ENCODE data around the gene BORCS5. TPM values are rescaled to one million over a fixed set of nuclear protein-coding genes. Genes with fewer than 3 reads are reported as not detected.
"Not testable (repeated sequence)": the region's sequence is repeated elsewhere in the genome, so short reads cannot be mapped to it uniquely, and the experiment has no call there.

Gene BORCS5
- total RNA-seq, result 8.7 TPM
- long read RNA-seq, full-length matches to known transcripts, result 5 of 7 reads
- long read RNA-seq, partial matches to known transcripts, result 0 of 7 reads
- long read RNA-seq, other reads (novel, unspliced or antisense), result 2 of 7 reads

- intact Hi-C loops (cut with micrococcal nuclease), result no loop called here
- peak; percentile 33 for TF ChIP-seq CTCF (IDR thresholded peaks at IDR 0.05; ENCODE audit: borderline replicate concordance)
These were observed at the start of gene BORCS5 for GRCh38 chr12:12356896-12357718. Gene BORCS5, plus strand, starts transcription at chr12:12357078. Its CDS starts 374 bp downstream, at chr12:12357452.

GRCh38 chr12:12310695-12311094, 46.2 kb upstream of the BORCS5 start:
- intact Hi-C loops (cut with micrococcal nuclease); H3K27me3 ChIP-seq (ENCODE audit: low read depth); H3K4me1 ChIP-seq; H3K4me3 ChIP-seq; DNase-seq; H3K9me3 ChIP-seq (replicated peaks); H3K27ac ChIP-seq (replicated peaks); H3K36me3 ChIP-seq: not testable (repeated sequence)

More at GRCh38 chr12:12356896-12357718, at the start of gene BORCS5:
- peak within 1 kb of the TSS; percentile 95 for H3K27ac ChIP-seq (replicated peaks)
- H3K27me3 ChIP-seq (ENCODE audit: low read depth), result no peaks in the 10 kb centered on the region
- peaks cover 5% of the 10 kb centered on the region for H3K36me3 ChIP-seq
- H3K9me3 ChIP-seq (replicated peaks), result no peaks in the 10 kb centered on the region
- H3K4me3 ChIP-seq, result peak within 1 kb of the TSS; percentile 90
- H3K4me1 ChIP-seq, result peaks cover 17% of the 10 kb centered on the region
- peak; percentile 98 for DNase-seq

GRCh38 chr12:12315838-12316237, 41.0 kb upstream of the BORCS5 start:
- Histone ChIP-seq H3K9me3 (replicated peaks) (no peaks in the 10 kb centered on the region), H3K27me3 (ENCODE audit: low read depth) (no peaks in the 10 kb centered on the region), H3K27ac (replicated peaks) (no peak overlapping the region), H3K4me3 (no peak overlapping the region), H3K36me3 (no peaks in the 10 kb centered on the region), H3K4me1 (peaks cover 4% of the 10 kb centered on the region)
- TF ChIP-seq CTCF (IDR thresholded peaks at IDR 0.05; ENCODE audit: borderline replicate concordance), result no peak
- intact Hi-C loops (cut with micrococcal nuclease), result no loop called here
- no peak for DNase-seq

GRCh38 chr12:12319451-12320183, 37.3 kb upstream of the BORCS5 start:
- Histone ChIP-seq H3K9me3 (replicated peaks) (no peaks in the 10 kb centered on the region), H3K36me3 (no peaks in the 10 kb centered on the region), H3K4me1 (peaks cover 6% of the 10 kb centered on the region), H3K27me3 (ENCODE audit: low read depth) (no peaks in the 10 kb centered on the region), H3K27ac (replicated peaks) (peak overlapping the region; percentile 57), H3K4me3 (peak overlapping the region; percentile 17)
- intact Hi-C loops (cut with micrococcal nuclease), result loop anchor here (10.0 kb wide), 1 partner anchor 745 kb away; no protein-coding TSS in a partner anchor
- TF ChIP-seq CTCF (IDR thresholded peaks at IDR 0.05; ENCODE audit: borderline replicate concordance), result no peak
- no peak for DNase-seq

- DNase-seq, result no peak
- H3K27ac ChIP-seq (replicated peaks), result no peak overlapping the region
- peaks cover 17% of the 10 kb centered on the region for H3K4me1 ChIP-seq
- H3K27me3 ChIP-seq (ENCODE audit: low read depth), result no peaks in the 10 kb centered on the region
- intact Hi-C loops (cut with micrococcal nuclease), result loop anchor here (10.0 kb wide), 1 partner anchor 748 kb away; no protein-coding TSS in a partner anchor
- H3K9me3 ChIP-seq (replicated peaks), result no peaks in the 10 kb centered on the region
- no peak for TF ChIP-seq CTCF (IDR thresholded peaks at IDR 0.05; ENCODE audit: borderline replicate concordance)
- H3K4me3 ChIP-seq, result no peak overlapping the region
- H3K36me3 ChIP-seq, result no peaks in the 10 kb centered on the region
These were observed 33.8 kb upstream of the BORCS5 start for GRCh38 chr12:12323118-12323517.

All from left ventricle myocardium inferior (tissue), 1 donor.